Upper lobe of left lung (tissue), 6 donors: ENCODE data around the gene ZNF473. TPM values are rescaled to one million over a fixed set of nuclear protein-coding genes. Genes with fewer than 3 reads are reported as not detected.
"Not testable (repeated sequence)": the region's sequence is repeated elsewhere in the genome, so short reads cannot be mapped to it uniquely, and the experiment has no call there.

Experiments
- ATAC-seq, 2 donors: fragments of 200-7000 bp; cut with Tn5 transposase; one replicate each; pipeline ENCODE4 v1.9.1; 2022; ENCODE audit warnings: mild to moderate bottlenecking in 2 of 2, moderate library complexity in 2 of 2; ENCODE audit not compliant: low FRiP score in 2 of 2
- DNase-seq, 2 donors: peaks; one replicate each; pipeline ENCODE4 v3.0.0-alpha.2; 2019 to 2020
- H3K27ac ChIP-seq, 4 donors: fragments of 200-600 bp; sonication (generic); one replicate each; pipeline ENCODE4 v1.5.1; 2016 to 2019
- H3K27me3 ChIP-seq, 4 donors: fragments of 200-600 bp; sonication (generic); one replicate each; pipeline ENCODE4 v1.5.1; 2017 to 2019
- H3K36me3 ChIP-seq, 4 donors: fragments of 200-600 bp; sonication (generic); one replicate each; pipeline ENCODE4 v1.5.1; 2016 to 2019
- H3K4me1 ChIP-seq, 4 donors: fragments of 200-600 bp; sonication (generic); one replicate each; pipeline ENCODE4 v1.5.1; 2018 to 2019
- H3K4me3 ChIP-seq, 4 donors: fragments of 200-600 bp; sonication (generic); one replicate each; pipeline ENCODE4 v1.5.1; 2017 to 2019; ENCODE audit warnings: mild to moderate bottlenecking in 2 of 4, moderate library complexity in 1 of 4
- H3K9me3 ChIP-seq, 4 donors: fragments of 200-600 bp; sonication (generic); one replicate each; pipeline ENCODE4 v1.5.1; 2018 to 2019
- EP300 ChIP-seq, 4 donors: sonication (generic); formaldehyde crosslinking; IDR thresholded peaks; one replicate each; pipeline ENCODE4 v1.5.1; 2017; ENCODE audit warnings: antibody characterized with exemption in 4 of 4, control low read depth in 2 of 4
- POLR2A ChIP-seq, 4 donors: fragments of 450-650 bp; IDR thresholded peaks; one replicate each; pipeline ENCODE4 v1.5.1; 2016 to 2017; ENCODE audit warnings: antibody characterized with exemption in 4 of 4, mild to moderate bottlenecking in 2 of 4
- POLR2AphosphoS5 ChIP-seq, 2 donors: sonication (generic); formaldehyde crosslinking; IDR thresholded peaks; one replicate each; pipeline ENCODE4 v1.5.1; 2017; ENCODE audit warnings: antibody characterized with exemption in 2 of 2
- WGBS, 2 donors: methylation state at CpG; one replicate each; pipeline ENCODE4 v1.1.5; 2017 to 2018; 5-methylcytosine and 5-hydroxymethylcytosine counted together
- total RNA-seq, 6 donors: library from RNA; depleted of rRNA in 4 of 6; stranded (reverse); fragments of >200 nt in 4 of 6; gene quantifications; one replicate each; pipeline versions ENCODE4 v1.1.0 to v1.2.1, GENCODE V29; 2016 to 2021
- TF ChIP-seq, protein P1 (sequence below), 6 experiments: fragments of 450-650 bp in 4 of 6; fragments of 200-600 bp in 2 of 6; sonication (generic) in 2 of 6; IDR thresholded peaks; one replicate each; pipeline ENCODE4 v1.5.1; 2016 to 2019; ENCODE audit warnings: antibody characterized with exemption in 6 of 6
- donor health status: DM: no; HTN: no; CAD: no; lungs with moderate emphysema.
- donor health status: DM: no; HTN: yes; CAD: no; lungs with severe emphysema.

The ZNF473 gene
- total RNA-seq, 6 donors from 2014 or later, result 3.8 to 12.5 (median 6.3) TPM

DNA sequence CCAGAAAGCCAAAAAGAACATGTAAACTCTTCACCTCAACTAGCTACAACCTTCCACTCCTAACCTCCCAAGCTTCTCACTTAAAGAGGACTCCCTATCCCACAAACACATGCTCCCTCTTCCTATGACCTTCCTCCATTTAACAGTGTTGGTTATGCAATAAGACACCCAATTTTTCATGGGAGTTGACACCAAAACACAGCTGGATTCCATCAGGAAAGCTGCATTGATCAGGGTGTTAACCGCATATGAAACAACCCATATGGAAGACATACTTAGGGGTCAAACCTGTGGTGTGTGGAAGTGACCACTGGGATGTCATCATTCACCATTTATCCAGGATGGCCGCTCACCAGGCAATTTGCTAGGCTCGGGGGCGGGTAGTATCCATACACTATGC lies 21.9 kb downstream of the ZNF473 start:
- DNase-seq, result no peak
- no peak overlapping the region for H3K4me3 ChIP-seq
- ATAC-seq, result no peak
- H3K27ac ChIP-seq, result no peak overlapping the region
- WGBS, 2 donors, result 74 to 76% methylated on average over 4 of the region's 4 CpGs
- TF ChIP-seq POLR2A (IDR thresholded peaks at IDR 0.05) (no peak), POLR2AphosphoS5 (IDR thresholded peaks at IDR 0.05) (no peak), EP300 (IDR thresholded peaks at IDR 0.05) (no peak)
- TF ChIP-seq, protein P1, sequence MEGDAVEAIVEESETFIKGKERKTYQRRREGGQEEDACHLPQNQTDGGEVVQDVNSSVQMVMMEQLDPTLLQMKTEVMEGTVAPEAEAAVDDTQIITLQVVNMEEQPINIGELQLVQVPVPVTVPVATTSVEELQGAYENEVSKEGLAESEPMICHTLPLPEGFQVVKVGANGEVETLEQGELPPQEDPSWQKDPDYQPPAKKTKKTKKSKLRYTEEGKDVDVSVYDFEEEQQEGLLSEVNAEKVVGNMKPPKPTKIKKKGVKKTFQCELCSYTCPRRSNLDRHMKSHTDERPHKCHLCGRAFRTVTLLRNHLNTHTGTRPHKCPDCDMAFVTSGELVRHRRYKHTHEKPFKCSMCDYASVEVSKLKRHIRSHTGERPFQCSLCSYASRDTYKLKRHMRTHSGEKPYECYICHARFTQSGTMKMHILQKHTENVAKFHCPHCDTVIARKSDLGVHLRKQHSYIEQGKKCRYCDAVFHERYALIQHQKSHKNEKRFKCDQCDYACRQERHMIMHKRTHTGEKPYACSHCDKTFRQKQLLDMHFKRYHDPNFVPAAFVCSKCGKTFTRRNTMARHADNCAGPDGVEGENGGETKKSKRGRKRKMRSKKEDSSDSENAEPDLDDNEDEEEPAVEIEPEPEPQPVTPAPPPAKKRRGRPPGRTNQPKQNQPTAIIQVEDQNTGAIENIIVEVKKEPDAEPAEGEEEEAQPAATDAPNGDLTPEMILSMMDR (IDR thresholded peaks at IDR 0.05), result no peak
- H3K9me3 ChIP-seq, result peaks cover 25 to 43% (median 35%) of the 10 kb centered on the region in 4 donors
- peaks cover 4 to 18% (median 12%) of the 10 kb centered on the region in 4 donors for H3K4me1 ChIP-seq
- peaks cover 23 to 56% (median 41%) of the 10 kb centered on the region in 4 donors for H3K36me3 ChIP-seq
- no peaks in the 10 kb centered on the region for H3K27me3 ChIP-seq

DNA sequence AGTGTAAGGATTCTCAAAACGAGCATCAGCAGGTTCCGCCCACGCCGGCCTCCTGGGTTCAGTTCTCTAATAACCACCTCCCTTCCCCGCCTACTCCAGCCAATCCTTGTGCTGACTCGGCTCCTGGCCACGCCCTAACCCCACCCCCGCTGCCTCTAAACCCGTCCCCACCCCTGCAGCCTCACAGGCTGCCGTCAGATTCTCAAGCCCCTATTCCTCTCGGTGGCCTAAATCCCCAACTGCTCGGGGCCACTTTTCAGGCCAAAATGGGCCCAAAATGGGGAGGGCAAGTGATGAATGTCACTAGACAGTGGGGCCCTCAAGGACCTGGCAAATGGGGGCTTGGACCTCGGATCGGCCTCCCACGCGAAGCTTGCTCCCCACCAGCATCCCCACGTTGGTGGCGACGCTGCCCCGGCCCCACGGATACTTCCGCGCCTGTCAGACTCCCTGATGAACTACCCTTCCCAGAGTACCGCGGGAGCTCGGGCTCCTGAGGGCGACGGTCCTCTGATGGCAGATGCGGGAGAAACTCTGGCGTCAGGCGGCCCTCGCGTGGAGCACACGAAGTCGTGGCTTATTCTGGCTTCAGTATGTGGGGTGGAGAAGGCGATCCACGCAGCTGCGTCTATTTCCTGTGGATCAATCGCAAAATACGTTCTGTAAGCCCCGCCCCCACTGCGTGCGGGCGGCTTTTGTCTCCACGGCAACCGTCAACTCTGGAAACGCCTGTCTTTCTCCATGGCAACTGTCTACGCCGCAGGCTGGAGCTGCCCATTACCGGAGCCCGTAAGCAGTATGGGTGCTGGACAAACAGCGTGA lies 24.8 kb downstream of the ZNF473 start:
- H3K27ac ChIP-seq, result peak overlapping the region in 3 of 4 donors; percentile 7 to 64 (median 41)
- 1 to 3% methylated on average over 17 to 52 of the region's 52 CpGs for WGBS, 2 donors
- ATAC-seq (peak; percentile 94 to 95), DNase-seq (peak; percentile 81 to 90)
- peak overlapping the region; percentile 45 to 58 (median 52) for H3K4me3 ChIP-seq
- H3K4me1 ChIP-seq, result peaks cover 4 to 18% (median 12%) of the 10 kb centered on the region in 4 donors
- peaks cover 4 to 27% (median 12%) of the 10 kb centered on the region in 4 donors for H3K36me3 ChIP-seq
- TF ChIP-seq POLR2A (IDR thresholded peaks at IDR 0.05), result peak in 1 of 4 donors; percentile 22
- TF ChIP-seq, protein P1 (IDR thresholded peaks at IDR 0.05), result no peak
- TF ChIP-seq EP300 (IDR thresholded peaks at IDR 0.05), result no peak
- no peak for TF ChIP-seq POLR2AphosphoS5 (IDR thresholded peaks at IDR 0.05)
- H3K27me3 ChIP-seq, result no peaks in the 10 kb centered on the region
- peaks cover 9 to 22% (median 15%) of the 10 kb centered on the region in 4 donors for H3K9me3 ChIP-seq

DNA sequence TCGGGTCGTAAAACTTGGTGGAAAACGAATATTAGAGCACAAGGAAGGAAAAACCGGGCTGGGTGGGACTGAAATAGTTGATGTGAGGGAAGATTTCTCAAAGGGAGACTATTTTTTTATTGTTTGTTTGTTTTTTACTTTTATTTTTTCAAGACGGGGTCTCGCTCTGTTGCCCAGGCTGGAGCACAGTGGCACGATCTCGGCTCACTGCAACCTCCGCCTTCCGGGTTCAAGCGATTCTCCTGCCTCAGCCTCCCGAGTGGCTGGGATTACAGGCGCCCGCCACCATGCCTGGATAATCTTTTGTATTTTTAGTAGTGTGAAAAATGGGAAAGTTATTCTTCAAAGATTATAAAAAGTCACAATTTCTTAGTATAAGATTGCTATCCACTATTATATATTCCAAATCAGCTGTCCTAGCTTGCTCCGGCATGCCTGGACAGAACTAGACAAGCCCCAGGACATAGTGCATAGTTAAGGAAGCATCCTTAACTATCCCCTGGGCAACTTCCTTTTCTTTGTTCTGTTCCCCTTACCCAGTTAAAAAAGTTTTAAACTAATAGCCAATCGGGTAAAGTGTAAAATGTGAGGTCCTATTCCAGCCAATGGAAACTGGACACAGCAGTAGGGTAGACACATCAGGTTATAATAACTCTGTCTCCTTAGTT lies 25.6 kb downstream of the ZNF473 start:
- not testable (repeated sequence) for H3K27me3 ChIP-seq, H3K27ac ChIP-seq, ATAC-seq, DNase-seq
- WGBS, 2 donors, result 39 to 45% methylated on average over 16 of the region's 16 CpGs
- H3K9me3 ChIP-seq, result peaks cover 3 to 14% (median 8%) of the 10 kb centered on the region in 4 donors
- peaks cover 4 to 18% (median 12%) of the 10 kb centered on the region in 4 donors for H3K4me1 ChIP-seq
- peaks cover 0 to 19% (median 5%) of the 10 kb centered on the region in 4 donors for H3K36me3 ChIP-seq
- H3K4me3 ChIP-seq, result peak overlapping the region in 3 of 4 donors; percentile 45 to 58 (median 56)

DNA sequence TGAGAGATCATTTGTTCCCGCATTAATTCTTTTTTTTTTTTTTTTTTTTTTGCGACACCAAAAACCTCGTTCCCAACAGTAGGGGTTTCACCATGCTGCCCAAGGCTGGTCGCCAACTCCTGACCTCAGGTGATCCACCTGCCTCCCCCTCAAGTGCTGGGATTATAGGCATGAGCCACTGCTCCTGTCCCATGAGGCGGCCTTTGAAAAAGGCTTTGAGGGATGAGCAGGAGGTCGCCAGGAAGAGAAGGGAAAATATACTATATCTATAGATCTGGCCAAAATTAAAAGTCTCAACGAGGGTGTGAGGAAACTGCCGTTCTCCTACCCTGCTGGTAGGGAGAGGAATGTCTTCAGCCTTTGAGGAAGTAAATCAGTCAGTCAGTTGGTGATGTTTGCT lies 26.2 kb downstream of the ZNF473 start:
- ATAC-seq (no peak), DNase-seq (no peak)
- H3K27ac ChIP-seq, result no peak overlapping the region
- 71 to 82% methylated on average over 8 of the region's 8 CpGs for WGBS, 2 donors
- no peaks in the 10 kb centered on the region for H3K27me3 ChIP-seq
- peaks cover 0 to 8% (median 3%) of the 10 kb centered on the region in 4 donors for H3K9me3 ChIP-seq
- H3K4me3 ChIP-seq, result no peak overlapping the region
- H3K36me3 ChIP-seq, result peaks cover 0 to 13% (median under 1%) of the 10 kb centered on the region in 4 donors
- H3K4me1 ChIP-seq, result peaks cover 4 to 18% (median 12%) of the 10 kb centered on the region in 4 donors
- TF ChIP-seq POLR2A (IDR thresholded peaks at IDR 0.05), result no peak
- TF ChIP-seq, protein P1 (IDR thresholded peaks at IDR 0.05), result no peak
- TF ChIP-seq POLR2AphosphoS5 (IDR thresholded peaks at IDR 0.05), result no peak
- TF ChIP-seq EP300 (IDR thresholded peaks at IDR 0.05), result no peak

DNA sequence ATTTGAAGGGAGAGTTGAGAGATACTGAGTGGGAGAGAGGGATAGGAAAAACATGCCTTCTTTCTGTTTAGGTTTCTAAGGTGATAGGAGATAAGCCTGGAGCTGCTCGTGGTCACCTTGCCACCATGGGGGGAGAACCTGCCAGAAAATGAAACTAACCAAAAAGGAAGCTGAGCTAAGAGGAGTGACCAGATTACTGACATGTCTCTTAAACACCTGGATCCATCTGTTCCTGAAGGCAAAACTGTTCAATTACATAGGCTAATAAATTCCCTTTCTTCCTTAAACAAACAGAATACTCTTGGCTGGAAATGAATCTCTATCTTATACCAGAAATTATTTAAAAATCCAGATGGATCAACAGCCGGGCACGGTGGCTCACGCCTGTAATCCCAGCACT lies 27.3 kb downstream of the ZNF473 start:
- Histone ChIP-seq H3K27me3 (no peaks in the 10 kb centered on the region), H3K4me1 (peaks cover 4 to 18% (median 12%) of the 10 kb centered on the region in 4 donors), H3K36me3 (peaks cover 0 to 3% (median 0%) of the 10 kb centered on the region in 4 donors), H3K4me3 (no peak overlapping the region), H3K9me3 (peaks cover 0 to 8% (median 2%) of the 10 kb centered on the region in 4 donors), H3K27ac (no peak overlapping the region)
- no peak for ATAC-seq
- WGBS, 2 donors, result 55 to 56% methylated on average over 4 of the region's 4 CpGs
- DNase-seq, result no peak
- TF ChIP-seq EP300 (IDR thresholded peaks at IDR 0.05) (no peak), POLR2AphosphoS5 (IDR thresholded peaks at IDR 0.05) (no peak), POLR2A (IDR thresholded peaks at IDR 0.05) (no peak)
- TF ChIP-seq, protein P1 (IDR thresholded peaks at IDR 0.05), result no peak
